Measurements from ENCODE around the gene MEF2A. TPM values are rescaled to one million over a fixed set of nuclear protein-coding genes. Genes with fewer than 3 reads are reported as not detected.

MEF2A gene
- total RNA-seq (2011; cell fraction: chromatin; rRNA removed; ENCODE audit: low replicate concordance), result 8.8 and 37.5 TPM in 2 replicates
- total RNA-seq (2011; cell fraction: nucleolus; rRNA removed), result 4.5 and 5.9 TPM in 2 replicates
- total RNA-seq (2011; cell fraction: nucleoplasm; rRNA removed), result 6.2 and 9.9 TPM in 2 replicates
- 7.7 and 7.8 TPM in 2 replicates for total RNA-seq (2014; rRNA removed)
- total RNA-seq (2014; rRNA removed; fragmentation: Illumina TruSeq; extraction: Trizol), result 10.6 and 10.7 TPM in 2 replicates
- total RNA-seq (2015; rRNA removed; fragmentation: Illumina TruSeq; extraction: Trizol), result 7.6 and 8.3 TPM in 2 replicates
- total RNA-seq (2021), result 9.6 and 10.9 TPM in 2 replicates
- polyA plus RNA-seq (2011; rRNA removed), result 8.8 and 9.7 TPM in 2 replicates
- 5.3 and 5.4 TPM in 2 replicates for polyA plus RNA-seq (2011; cell fraction: cytosol; rRNA removed)
- polyA plus RNA-seq (2011; cell fraction: nucleus; rRNA removed), result 14.6 and 15.6 TPM in 2 replicates
- 5.6 and 7.3 TPM in 2 replicates for polyA plus RNA-seq (2012)
- 8.7 and 9.1 TPM in 2 replicates for polyA plus RNA-seq (2014; fragmentation: Illumina TruSeq; extraction: Trizol)
- 1 to 10 TPM; 1.6 to 2.1 TPM for polyA plus RNA-seq (2014; fragmentation: Nextera tagmentation; extraction: Ambion mirVana)
- 7.6 and 18.7 TPM in 2 replicates for polyA plus RNA-seq (2014; rRNA removed)
- 8.9 and 9.9 TPM in 2 replicates for polyA minus RNA-seq (2011; rRNA and poly(A)+ RNA removed)
- polyA minus RNA-seq (2011; cell fraction: cytosol; rRNA and poly(A)+ RNA removed), result 5.5 and 6.5 TPM in 2 replicates
- 11.2 and 14.4 TPM in 2 replicates for polyA minus RNA-seq (2011; cell fraction: nucleus; rRNA and poly(A)+ RNA removed)
- Bru-seq, nascent RNA, result percentile 71 among the genes with signal in this experiment
- BruChase-seq, experiment 1, labeled RNA remaining after a 2-hour chase, result percentile 77 among the genes with signal in this experiment
- BruChase-seq, experiment 2, labeled RNA remaining after a 6-hour chase, result percentile 76 among the genes with signal in this experiment
- long read RNA-seq, experiment 1, partial matches to known transcripts, result 6 of 29 reads
- long read RNA-seq, experiment 1, other reads (novel, unspliced or antisense), result 21 of 29 reads
- long read RNA-seq, experiment 2, partial matches to known transcripts, result 0 of 5 reads
- long read RNA-seq, experiment 2, other reads (novel, unspliced or antisense), result 5 of 5 reads
- long read RNA-seq, experiment 3, partial matches to known transcripts, result 1 of 2 reads
- long read RNA-seq, experiment 3, other reads (novel, unspliced or antisense), result 1 of 2 reads

DNA sequence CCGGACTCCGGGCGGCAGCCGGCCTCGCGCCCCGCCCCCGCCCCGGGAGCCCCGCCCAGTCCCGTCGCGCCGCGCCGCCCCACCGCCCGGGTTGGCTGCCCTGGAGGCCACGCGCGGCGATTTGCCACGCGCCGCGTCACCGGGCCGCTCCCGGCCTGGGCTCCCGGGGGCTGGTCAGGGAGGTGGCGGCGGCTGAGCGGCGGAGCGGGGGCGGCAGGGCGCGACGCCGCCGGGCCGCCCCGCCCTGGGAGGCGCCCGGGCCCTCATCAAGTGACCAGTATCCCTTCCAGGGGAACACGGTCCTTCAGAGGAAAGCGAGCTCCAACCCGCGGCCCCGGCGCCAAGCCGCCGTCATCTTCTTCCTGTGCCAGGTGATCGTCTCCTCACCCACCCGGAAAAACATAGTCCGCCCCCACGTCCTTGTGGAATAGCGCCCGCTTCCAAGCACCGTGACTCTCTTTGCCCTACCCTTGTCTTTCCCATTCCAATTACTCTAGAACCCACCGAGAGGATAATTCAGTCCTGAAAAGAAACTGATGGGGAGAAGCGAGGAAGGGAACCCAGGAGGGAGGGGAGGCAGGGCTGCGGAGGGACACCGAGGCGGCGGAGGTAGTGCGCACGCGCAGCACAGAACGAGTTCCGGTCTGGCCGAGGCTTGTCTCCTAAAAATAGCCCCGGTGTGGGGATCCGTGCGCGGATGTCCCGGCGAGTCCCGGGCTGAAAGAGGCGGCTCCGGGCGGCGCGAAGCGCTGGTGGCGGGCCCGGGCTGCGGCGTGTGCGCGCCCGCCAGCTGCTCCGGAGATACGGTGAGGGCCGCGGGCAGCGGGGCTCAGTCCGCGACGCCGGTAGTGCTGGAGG is at the start of gene MEF2A:
Gene MEF2A (plus strand): TSS at position 686 of the 858 bp plus-strand sequence. CDS start 67,136 bp downstream, outside the sequence.
- Histone ChIP-seq H3K4me3 (peak within 1 kb of the TSS; percentile 84), H3K36me3 (ENCODE audit: control insufficient read depth, insufficient read depth, low read length) (no peaks in the 10 kb centered on the region), H3K4me2 (ENCODE audit: insufficient read depth, low read length) (peak within 1 kb of the TSS; percentile 98), H2AFZ (ENCODE audit: low read depth, low read length) (peak within 1 kb of the TSS; percentile 100), H3K27ac (ENCODE audit: extremely low read depth, low read depth, low read length) (peak within 1 kb of the TSS; percentile 91), H3K9me1 (ENCODE audit: control insufficient read depth, insufficient read depth, low read length) (no peaks in the 10 kb centered on the region), H3K79me2 (ENCODE audit: control insufficient read depth, insufficient read depth, low read length) (peaks cover 38% of the 10 kb centered on the region), H3K9ac (ENCODE audit: insufficient read depth in 1 of 2, low read depth in 2 of 2, low read length in 2 of 2) (peak within 1 kb of the TSS; percentile 91 to 93), H4K20me1 (replicated peaks; ENCODE audit: control insufficient read depth, insufficient read depth, low read length) (0 out of 2 replicates have a peak, but pooled peaks cover 15% of the 10 kb centered on the region), H3K27me3 (ENCODE audit: control insufficient read depth in 2 of 2, insufficient read depth in 2 of 2, low read length in 2 of 2) (peaks cover 4 to 8% of the 10 kb centered on the region in 2 experiments; a peak in 4 of 5 replicates), H3K9me3 (replicated peaks; ENCODE audit: control insufficient read depth, insufficient read depth, low read depth, low read length) (no peaks in the 10 kb centered on the region), H3K4me1 (replicated peaks in 1 of 2; ENCODE audit: control insufficient read depth in 2 of 2, insufficient read depth in 2 of 2, low read length in 2 of 2) (peaks cover 16 to 23% of the 10 kb centered on the region in 2 experiments; a peak in 4 of 5 replicates)
- in situ Hi-C loops (cut with MboI), result no loop called here
- peak; percentile 83 for FAIRE-seq
- BruUV-seq (replicated peaks), result no TSS peak
- WGBS (ENCODE audit: insufficient coverage, low coverage, missing lambda C conversion rate), result 0% methylated on average over 31 of the region's 101 CpGs
- peak; percentile 87 for ATAC-seq
- ChIA-PET CTCF (ENCODE audit: low intra/inter-chr PET ratio) (no interaction called here), POLR2A (interaction anchor here (0.5 to 2.9 kb wide), 6 partner anchors 9 to 354 kb away, joined by 3 to 9 read pairs (median 4); no protein-coding TSS in a partner anchor)
- DNase-seq (ENCODE audit: extremely low read depth in 1 of 4, low spot score in 3 of 4), result peak; percentile 91 to 94 (median 92)
- intact Hi-C loops (cut with micrococcal nuclease), result loop anchor here (5.0 kb wide), 2 partner anchors 47 to 137 kb away; no protein-coding TSS in a partner anchor
- TF ChIP-seq XRCC5 (IDR thresholded peaks at IDR 0.05; ENCODE audit: low read depth, low read length), result peak; percentile 87; the same call in 1 of the 2 replicates
- no peak for TF ChIP-seq TEAD4 (IDR thresholded peaks at IDR 0.05; ENCODE audit: low read length)
- TF ChIP-seq TEAD4 (CRISPR knock-in tag; IDR thresholded peaks at IDR 0.05; ENCODE audit: borderline replicate concordance), result no peak; the same call in 1 of the 2 replicates
- peak; percentile 67 for TF ChIP-seq GTF2E2 (tag; IDR thresholded peaks at IDR 0.05)
- peak; percentile 73 for TF ChIP-seq TBP (optimal IDR thresholded peaks at IDR 0.05; ENCODE audit: low read depth, low read length)
- peak; percentile 29; the same call in 1 of the 2 replicates for TF ChIP-seq HCFC1 (IDR thresholded peaks at IDR 0.05; ENCODE audit: low read depth, low read length)
- TF ChIP-seq RFX1 (IDR thresholded peaks at IDR 0.05), result no peak
- TF ChIP-seq, protein P1, sequence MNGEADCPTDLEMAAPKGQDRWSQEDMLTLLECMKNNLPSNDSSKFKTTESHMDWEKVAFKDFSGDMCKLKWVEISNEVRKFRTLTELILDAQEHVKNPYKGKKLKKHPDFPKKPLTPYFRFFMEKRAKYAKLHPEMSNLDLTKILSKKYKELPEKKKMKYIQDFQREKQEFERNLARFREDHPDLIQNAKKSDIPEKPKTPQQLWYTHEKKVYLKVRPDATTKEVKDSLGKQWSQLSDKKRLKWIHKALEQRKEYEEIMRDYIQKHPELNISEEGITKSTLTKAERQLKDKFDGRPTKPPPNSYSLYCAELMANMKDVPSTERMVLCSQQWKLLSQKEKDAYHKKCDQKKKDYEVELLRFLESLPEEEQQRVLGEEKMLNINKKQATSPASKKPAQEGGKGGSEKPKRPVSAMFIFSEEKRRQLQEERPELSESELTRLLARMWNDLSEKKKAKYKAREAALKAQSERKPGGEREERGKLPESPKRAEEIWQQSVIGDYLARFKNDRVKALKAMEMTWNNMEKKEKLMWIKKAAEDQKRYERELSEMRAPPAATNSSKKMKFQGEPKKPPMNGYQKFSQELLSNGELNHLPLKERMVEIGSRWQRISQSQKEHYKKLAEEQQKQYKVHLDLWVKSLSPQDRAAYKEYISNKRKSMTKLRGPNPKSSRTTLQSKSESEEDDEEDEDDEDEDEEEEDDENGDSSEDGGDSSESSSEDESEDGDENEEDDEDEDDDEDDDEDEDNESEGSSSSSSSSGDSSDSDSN (IDR thresholded peaks at IDR 0.05; ENCODE audit: borderline replicate concordance in 1 of 2, low read depth in 2 of 2, low read length in 2 of 2), result peak; percentile 84 to 96; a peak in 3 of 4 replicates
- no peak; the same call in 1 of the 2 replicates for TF ChIP-seq ZC3H11A (IDR thresholded peaks at IDR 0.05; ENCODE audit: low read depth, low read length)
- peak; percentile 99 for TF ChIP-seq MEF2A (IDR thresholded peaks at IDR 0.05; ENCODE audit: control insufficient read depth, low read depth, low read length)

Measured in K562 (cell line).